ENCODE results near the gene RASAL1.

RASAL1 gene

DNA sequence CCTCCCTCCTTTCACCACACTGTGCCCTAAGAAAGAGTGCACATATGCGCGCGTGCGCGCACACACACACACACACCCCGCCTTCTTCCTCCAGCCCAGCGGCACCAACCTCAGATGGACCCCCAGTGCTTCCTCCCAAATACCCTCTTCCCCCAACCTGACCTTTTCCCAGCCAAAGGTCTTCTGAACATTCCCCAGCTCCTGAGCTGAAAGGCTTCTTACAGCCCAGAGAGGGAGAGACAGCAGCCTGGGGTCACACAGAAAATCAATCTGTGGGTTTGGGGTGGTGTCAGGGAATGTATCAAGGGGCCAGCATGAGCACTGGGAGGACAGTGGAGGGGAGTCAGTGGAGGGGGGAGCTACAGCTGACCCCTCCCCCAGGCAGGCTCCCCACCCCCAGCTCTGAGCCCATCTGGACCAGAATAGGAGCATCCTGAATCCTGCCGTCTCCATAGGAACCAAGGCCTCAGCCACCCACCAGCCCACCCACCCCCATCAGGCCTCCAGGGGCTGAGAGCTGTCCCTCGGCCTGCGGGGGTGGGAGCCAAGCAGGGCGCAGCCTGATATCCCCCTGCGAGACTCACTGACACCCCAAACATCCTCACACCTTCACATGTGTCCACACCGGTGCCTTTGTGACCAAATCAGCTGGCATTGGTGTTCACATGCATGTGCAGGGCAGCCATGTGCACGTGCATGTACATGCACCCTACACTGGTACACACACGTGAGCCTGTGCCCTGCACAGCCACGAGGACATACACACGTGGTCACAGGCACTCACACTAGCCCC, 5.7 kb downstream of the RASAL1 start:
- TF ChIP-seq TAF1 (IDR thresholded peaks at IDR 0.05; ENCODE audit: borderline replicate concordance, insufficient read depth, low read length) (no peak), SIN3A (IDR thresholded peaks at IDR 0.05; ENCODE audit: borderline replicate concordance, insufficient read depth, low read length) (no peak), FOXP2 (optimal IDR thresholded peaks at IDR 0.05; ENCODE audit: borderline replicate concordance, extremely low read depth, extremely low read length, insufficient read depth) (no peak), POLR2AphosphoS5 (IDR thresholded peaks at IDR 0.05; ENCODE audit: low read depth, low read length) (no peak)
- TF ChIP-seq, protein P1, sequence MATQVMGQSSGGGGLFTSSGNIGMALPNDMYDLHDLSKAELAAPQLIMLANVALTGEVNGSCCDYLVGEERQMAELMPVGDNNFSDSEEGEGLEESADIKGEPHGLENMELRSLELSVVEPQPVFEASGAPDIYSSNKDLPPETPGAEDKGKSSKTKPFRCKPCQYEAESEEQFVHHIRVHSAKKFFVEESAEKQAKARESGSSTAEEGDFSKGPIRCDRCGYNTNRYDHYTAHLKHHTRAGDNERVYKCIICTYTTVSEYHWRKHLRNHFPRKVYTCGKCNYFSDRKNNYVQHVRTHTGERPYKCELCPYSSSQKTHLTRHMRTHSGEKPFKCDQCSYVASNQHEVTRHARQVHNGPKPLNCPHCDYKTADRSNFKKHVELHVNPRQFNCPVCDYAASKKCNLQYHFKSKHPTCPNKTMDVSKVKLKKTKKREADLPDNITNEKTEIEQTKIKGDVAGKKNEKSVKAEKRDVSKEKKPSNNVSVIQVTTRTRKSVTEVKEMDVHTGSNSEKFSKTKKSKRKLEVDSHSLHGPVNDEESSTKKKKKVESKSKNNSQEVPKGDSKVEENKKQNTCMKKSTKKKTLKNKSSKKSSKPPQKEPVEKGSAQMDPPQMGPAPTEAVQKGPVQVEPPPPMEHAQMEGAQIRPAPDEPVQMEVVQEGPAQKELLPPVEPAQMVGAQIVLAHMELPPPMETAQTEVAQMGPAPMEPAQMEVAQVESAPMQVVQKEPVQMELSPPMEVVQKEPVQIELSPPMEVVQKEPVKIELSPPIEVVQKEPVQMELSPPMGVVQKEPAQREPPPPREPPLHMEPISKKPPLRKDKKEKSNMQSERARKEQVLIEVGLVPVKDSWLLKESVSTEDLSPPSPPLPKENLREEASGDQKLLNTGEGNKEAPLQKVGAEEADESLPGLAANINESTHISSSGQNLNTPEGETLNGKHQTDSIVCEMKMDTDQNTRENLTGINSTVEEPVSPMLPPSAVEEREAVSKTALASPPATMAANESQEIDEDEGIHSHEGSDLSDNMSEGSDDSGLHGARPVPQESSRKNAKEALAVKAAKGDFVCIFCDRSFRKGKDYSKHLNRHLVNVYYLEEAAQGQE (IDR thresholded peaks at IDR 0.05; ENCODE audit: insufficient read depth in 1 of 2, low read depth in 2 of 2, low read length in 2 of 2) = no peak

DNA sequence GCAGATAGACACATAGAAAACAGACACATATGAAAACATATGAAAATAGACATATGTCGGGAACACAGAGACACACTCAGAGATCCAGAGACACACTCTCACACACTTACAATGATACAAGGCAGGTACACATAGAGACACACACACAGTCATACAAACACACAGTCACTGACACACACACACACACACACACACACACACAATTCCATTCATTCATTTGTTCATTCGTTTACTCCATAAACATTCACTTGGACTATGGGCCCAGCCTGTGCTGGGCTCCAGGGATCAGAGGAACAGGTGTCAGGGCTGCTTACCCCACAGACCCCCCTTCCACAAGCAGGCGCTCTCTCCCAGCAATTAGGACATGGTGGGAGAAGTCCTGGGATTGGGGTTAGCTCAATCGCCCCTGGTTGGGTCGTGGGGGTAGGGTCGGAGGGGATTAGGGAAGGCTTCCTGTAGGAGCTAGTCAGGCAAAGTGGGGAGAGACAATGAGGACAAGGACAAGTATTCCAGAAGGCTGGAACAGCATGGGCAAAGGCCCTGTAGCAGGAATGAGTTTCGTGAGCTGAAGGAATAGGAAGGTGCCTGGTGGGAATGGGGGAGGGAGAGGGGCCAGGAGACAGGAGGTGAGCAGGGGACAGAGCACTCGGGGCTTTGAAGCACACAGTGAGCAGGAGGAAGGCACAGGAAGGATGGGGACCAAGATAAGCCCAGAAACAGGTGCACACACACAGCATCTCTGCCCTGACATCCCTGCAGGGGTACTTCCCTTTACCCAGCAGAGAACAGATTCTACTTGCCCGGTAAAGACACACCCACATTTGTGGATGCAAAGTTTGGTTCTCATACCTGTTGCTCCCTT, 6.5 kb downstream of the RASAL1 start:
- no peak for TF ChIP-seq TAF1 (IDR thresholded peaks at IDR 0.05; ENCODE audit: borderline replicate concordance, insufficient read depth, low read length)
- TF ChIP-seq POLR2AphosphoS5 (IDR thresholded peaks at IDR 0.05; ENCODE audit: low read depth, low read length) = no peak
- TF ChIP-seq, protein P1 (IDR thresholded peaks at IDR 0.05; ENCODE audit: insufficient read depth in 1 of 2, low read depth in 2 of 2, low read length in 2 of 2) = no peak
- TF ChIP-seq FOXP2 (optimal IDR thresholded peaks at IDR 0.05; ENCODE audit: borderline replicate concordance, extremely low read depth, extremely low read length, insufficient read depth) = no peak
- no peak for TF ChIP-seq SIN3A (IDR thresholded peaks at IDR 0.05; ENCODE audit: borderline replicate concordance, insufficient read depth, low read length)

DNA sequence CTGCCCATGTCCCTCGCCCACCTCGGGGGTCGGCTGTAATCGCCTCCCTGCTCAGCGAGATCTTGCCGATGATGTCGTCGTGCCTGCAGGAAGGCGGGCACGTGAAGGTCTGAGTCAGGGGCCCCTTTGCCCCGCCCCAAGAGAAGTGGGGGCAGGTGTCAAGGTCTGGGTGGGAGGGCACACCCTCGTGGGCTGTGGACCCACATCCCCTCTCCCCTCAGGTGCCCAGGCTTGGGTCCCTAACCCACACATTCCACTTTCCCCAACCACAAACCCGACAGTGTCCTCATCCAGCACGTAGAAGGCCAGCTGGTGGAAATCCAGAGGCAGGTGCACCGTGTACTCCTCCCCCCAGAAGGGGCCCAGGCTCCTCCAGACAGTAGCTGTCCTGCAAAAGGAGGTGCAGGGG, 7.8 kb downstream of the RASAL1 start:
- TF ChIP-seq, protein P1 (IDR thresholded peaks at IDR 0.05; ENCODE audit: insufficient read depth in 1 of 2, low read depth in 2 of 2, low read length in 2 of 2) = no peak
- TF ChIP-seq SIN3A (IDR thresholded peaks at IDR 0.05; ENCODE audit: borderline replicate concordance, insufficient read depth, low read length) = no peak
- no peak for TF ChIP-seq POLR2AphosphoS5 (IDR thresholded peaks at IDR 0.05; ENCODE audit: low read depth, low read length)
- TF ChIP-seq FOXP2 (optimal IDR thresholded peaks at IDR 0.05; ENCODE audit: borderline replicate concordance, extremely low read depth, extremely low read length, insufficient read depth) = no peak
- TF ChIP-seq TAF1 (IDR thresholded peaks at IDR 0.05; ENCODE audit: borderline replicate concordance, insufficient read depth, low read length) = no peak

DNA sequence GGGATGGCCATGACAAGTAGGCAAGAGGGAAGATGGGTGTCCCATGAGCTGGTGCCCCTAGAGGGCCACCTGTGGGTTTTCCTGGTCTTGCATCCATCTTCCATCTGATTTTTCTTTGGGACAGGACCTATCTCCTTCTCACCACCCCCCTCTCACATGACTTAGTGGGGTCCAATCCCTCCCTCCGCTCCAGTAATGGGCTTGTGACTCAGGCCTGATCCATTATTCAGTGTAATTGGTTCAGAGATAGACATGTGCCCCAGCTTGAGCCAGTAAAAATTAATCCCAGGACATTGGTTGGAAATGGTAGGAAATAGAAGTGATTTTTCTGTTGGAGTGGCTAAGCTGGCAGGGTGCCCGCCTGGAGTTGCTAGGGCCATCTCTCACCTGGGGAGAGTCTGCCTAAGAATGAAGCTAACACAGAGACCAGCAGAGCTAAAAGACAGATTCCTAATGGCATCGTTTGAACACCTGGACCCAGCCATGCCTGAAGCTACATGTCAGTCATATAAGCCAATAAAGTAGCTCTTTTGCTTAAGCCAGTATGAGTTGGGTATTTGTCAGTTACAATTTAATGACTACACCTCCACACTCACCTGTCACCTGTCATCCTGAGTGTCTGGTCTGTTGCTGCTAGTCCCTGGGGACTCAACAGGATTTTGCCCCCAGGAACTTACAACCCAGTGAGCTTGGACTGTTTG, 14.7 kb downstream of the RASAL1 start:
- TF ChIP-seq TAF1 (IDR thresholded peaks at IDR 0.05; ENCODE audit: borderline replicate concordance, insufficient read depth, low read length) (no peak), FOXP2 (optimal IDR thresholded peaks at IDR 0.05; ENCODE audit: borderline replicate concordance, extremely low read depth, extremely low read length, insufficient read depth) (no peak), POLR2AphosphoS5 (IDR thresholded peaks at IDR 0.05; ENCODE audit: low read depth, low read length) (no peak), SIN3A (IDR thresholded peaks at IDR 0.05; ENCODE audit: borderline replicate concordance, insufficient read depth, low read length) (no peak)
- TF ChIP-seq, protein P1 (IDR thresholded peaks at IDR 0.05; ENCODE audit: insufficient read depth in 1 of 2, low read depth in 2 of 2, low read length in 2 of 2) = no peak

Measured in PFSK-1 (cell line).